Stomach (tissue), 4 donors: ENCODE measurements around the gene SPACDR.

Experiments used
- EP300 ChIP-seq: sonication (generic); formaldehyde crosslinking; IDR thresholded peaks from one replicate; pipeline ENCODE4 v1.6.1; 2017; ENCODE audit warnings: antibody characterized with exemption
- POLR2A ChIP-seq, 4 donors: fragments of 450-650 bp; IDR thresholded peaks; one replicate each; pipeline ENCODE4 v1.6.1; 2016; ENCODE audit warnings: antibody characterized with exemption in 4 of 4, control low read depth in 2 of 4, mild to moderate bottlenecking in 1 of 4, moderate library complexity in 1 of 4
- POLR2AphosphoS5 ChIP-seq, 3 donors: sonication (generic); formaldehyde crosslinking; IDR thresholded peaks; one replicate each; pipeline ENCODE4 v1.6.1; 2016; ENCODE audit warnings: antibody characterized with exemption in 3 of 3
- TF ChIP-seq, protein P1 (sequence below), 7 experiments: fragments of 450-650 bp in 4 of 7; fragments of 200-600 bp in 3 of 7; sonication (generic) in 3 of 7; IDR thresholded peaks; one replicate each; pipeline ENCODE4 v1.5.1; 2016 to 2019; ENCODE audit warnings: antibody characterized with exemption in 7 of 7, control low read depth in 2 of 7, mild to moderate bottlenecking in 1 of 7

DNA sequence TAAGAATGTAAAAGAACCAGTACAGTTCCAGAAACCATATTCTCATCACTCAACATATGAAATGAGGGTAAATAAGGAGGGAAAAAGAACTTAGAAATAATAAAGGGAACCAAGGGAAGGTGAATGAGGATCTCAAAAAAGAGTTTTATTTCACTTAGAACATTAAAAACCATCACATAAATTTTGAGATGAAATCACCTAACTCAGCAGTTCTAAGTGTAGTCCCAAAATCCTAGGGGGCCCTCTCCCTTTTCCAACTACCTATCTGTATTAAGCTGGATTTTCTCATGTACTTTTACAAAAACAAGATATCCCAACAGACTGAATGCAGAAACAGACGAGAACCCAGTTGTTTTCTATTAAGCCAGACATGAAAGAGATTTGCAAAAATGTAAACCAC lies 38.7 kb downstream of the SPACDR start:
- TF ChIP-seq, protein P1, sequence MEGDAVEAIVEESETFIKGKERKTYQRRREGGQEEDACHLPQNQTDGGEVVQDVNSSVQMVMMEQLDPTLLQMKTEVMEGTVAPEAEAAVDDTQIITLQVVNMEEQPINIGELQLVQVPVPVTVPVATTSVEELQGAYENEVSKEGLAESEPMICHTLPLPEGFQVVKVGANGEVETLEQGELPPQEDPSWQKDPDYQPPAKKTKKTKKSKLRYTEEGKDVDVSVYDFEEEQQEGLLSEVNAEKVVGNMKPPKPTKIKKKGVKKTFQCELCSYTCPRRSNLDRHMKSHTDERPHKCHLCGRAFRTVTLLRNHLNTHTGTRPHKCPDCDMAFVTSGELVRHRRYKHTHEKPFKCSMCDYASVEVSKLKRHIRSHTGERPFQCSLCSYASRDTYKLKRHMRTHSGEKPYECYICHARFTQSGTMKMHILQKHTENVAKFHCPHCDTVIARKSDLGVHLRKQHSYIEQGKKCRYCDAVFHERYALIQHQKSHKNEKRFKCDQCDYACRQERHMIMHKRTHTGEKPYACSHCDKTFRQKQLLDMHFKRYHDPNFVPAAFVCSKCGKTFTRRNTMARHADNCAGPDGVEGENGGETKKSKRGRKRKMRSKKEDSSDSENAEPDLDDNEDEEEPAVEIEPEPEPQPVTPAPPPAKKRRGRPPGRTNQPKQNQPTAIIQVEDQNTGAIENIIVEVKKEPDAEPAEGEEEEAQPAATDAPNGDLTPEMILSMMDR (IDR thresholded peaks at IDR 0.05), result no peak
- TF ChIP-seq POLR2A (IDR thresholded peaks at IDR 0.05) (no peak), POLR2AphosphoS5 (IDR thresholded peaks at IDR 0.05) (no peak), EP300 (no peak)
